ENCODE data around the gene TDRD7. TPM values are rescaled to one million over a fixed set of nuclear protein-coding genes. Genes with fewer than 3 reads are reported as not detected.

The TDRD7 gene
- total RNA-seq, 3 donors from 2014 or later = 31.1 to 36.6 (median 33.4) TPM

DNA sequence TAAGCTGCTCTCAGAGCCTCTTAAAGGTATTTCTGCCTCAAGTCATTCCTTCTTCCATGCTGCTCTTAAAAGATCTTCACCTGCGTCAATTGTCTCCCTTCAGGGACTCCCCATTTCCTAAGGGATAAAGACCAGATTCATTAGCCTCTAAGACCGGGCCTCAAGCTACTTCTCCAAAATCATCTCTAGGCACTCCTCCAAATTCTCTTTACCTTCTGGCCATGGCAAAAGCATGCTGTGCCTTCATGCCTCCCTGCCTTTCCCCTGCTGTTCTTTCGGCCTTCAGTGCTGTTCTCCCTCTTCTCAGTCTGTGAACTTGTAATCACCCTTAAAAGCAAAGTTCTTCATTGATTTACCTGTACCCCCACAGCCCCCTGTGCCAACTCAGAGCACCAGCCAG lies 93.9 kb downstream of the TDRD7 start:
- H3K9me3 ChIP-seq = no peaks in the 10 kb centered on the region
- no peak overlapping the region for H3K4me3 ChIP-seq
- no peaks in the 10 kb centered on the region for H3K36me3 ChIP-seq (ENCODE audit: low read depth)
- ATAC-seq (no peak), DNase-seq (no peak)
- TF ChIP-seq, protein P1, sequence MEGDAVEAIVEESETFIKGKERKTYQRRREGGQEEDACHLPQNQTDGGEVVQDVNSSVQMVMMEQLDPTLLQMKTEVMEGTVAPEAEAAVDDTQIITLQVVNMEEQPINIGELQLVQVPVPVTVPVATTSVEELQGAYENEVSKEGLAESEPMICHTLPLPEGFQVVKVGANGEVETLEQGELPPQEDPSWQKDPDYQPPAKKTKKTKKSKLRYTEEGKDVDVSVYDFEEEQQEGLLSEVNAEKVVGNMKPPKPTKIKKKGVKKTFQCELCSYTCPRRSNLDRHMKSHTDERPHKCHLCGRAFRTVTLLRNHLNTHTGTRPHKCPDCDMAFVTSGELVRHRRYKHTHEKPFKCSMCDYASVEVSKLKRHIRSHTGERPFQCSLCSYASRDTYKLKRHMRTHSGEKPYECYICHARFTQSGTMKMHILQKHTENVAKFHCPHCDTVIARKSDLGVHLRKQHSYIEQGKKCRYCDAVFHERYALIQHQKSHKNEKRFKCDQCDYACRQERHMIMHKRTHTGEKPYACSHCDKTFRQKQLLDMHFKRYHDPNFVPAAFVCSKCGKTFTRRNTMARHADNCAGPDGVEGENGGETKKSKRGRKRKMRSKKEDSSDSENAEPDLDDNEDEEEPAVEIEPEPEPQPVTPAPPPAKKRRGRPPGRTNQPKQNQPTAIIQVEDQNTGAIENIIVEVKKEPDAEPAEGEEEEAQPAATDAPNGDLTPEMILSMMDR (IDR thresholded peaks at IDR 0.05) = no peak
- H3K4me1 ChIP-seq (ENCODE audit: low read depth) = peaks cover 17% of the 10 kb centered on the region
- intact Hi-C loops (cut with DNase I, micrococcal nuclease) = no loop called here

DNA sequence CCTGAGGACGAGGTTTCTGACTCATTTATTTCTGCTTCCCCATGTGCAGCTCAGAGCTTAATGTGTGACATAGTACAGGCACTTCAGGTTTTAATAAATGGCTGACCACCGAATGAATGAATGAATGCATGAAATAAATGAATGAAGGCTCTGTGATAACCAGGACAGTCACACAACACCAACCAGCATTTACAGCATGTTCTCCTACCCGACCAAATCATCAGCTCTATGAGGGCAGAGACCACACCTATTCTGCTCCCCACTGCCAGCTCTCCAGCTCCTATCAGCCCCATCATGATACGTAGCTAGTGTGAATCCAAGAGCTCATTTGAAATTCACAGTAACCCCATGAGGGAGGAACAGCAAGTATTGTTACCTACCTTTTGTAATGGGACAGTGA lies 94.4 kb downstream of the TDRD7 start:
- TF ChIP-seq, protein P1 (IDR thresholded peaks at IDR 0.05) = no peak
- Histone ChIP-seq H3K36me3 (ENCODE audit: low read depth) (no peaks in the 10 kb centered on the region), H3K4me3 (no peak overlapping the region), H3K4me1 (ENCODE audit: low read depth) (peaks cover 14% of the 10 kb centered on the region), H3K9me3 (no peaks in the 10 kb centered on the region)
- no peak for DNase-seq
- intact Hi-C loops (cut with DNase I, micrococcal nuclease) = no loop called here
- ATAC-seq = no peak

DNA sequence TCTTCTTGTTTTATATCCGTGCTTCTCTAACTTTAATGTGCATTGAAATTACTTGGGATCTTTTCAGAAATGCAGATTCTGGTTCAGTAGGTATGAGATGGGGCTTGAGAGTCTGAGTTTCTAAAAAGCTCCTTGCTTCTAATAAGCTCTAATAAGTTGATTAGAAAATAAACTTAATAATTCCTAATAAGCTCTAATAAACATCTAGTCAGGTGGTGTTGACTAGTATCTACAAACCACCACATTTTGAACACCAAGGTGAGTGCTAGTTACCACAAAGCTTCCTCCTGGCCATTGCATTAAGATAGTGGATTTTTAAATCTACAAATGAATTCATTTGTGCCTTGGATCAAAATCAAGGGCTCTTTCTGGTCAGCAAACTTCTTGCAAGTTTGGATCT lies 94.9 kb downstream of the TDRD7 start:
- no peak for ATAC-seq
- no peak for DNase-seq
- TF ChIP-seq, protein P1 (IDR thresholded peaks at IDR 0.05) = no peak
- Histone ChIP-seq H3K9me3 (no peaks in the 10 kb centered on the region), H3K4me3 (no peak overlapping the region), H3K36me3 (ENCODE audit: low read depth) (no peaks in the 10 kb centered on the region), H3K4me1 (ENCODE audit: low read depth) (peaks cover 14% of the 10 kb centered on the region)
- intact Hi-C loops (cut with DNase I, micrococcal nuclease) = no loop called here

DNA sequence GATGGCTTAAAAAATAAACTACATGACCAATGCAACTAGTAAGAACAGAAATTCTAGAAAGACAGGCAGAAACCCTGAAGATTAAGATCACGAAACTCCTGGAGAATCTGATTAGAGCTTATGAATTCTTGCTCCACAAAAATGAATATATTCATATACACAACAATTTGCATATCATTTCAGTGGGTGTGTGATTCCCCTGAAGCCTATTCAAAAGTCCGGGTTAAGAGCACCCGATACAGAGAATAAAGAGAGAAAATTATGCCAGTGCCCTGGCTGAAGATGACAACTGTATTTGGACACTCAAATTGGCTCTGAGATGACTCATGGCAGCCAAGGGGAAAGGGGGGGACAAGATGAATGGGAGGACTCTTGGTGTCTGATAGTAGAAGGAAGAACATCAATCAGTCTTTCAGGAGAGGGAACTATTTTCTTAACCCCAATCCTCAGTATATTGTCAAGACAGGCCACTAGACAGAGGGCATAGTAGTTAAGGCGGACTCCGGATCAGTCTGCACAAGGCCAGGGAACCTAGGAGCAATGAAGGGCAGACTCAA lies 95.6 kb downstream of the TDRD7 start:
- Histone ChIP-seq H3K4me1 (ENCODE audit: low read depth) (peaks cover 7% of the 10 kb centered on the region), H3K36me3 (ENCODE audit: low read depth) (no peaks in the 10 kb centered on the region), H3K9me3 (no peaks in the 10 kb centered on the region), H3K4me3 (no peak overlapping the region)
- DNase-seq (no peak), ATAC-seq (no peak)
- TF ChIP-seq, protein P1 (IDR thresholded peaks at IDR 0.05) = no peak
- intact Hi-C loops (cut with DNase I, micrococcal nuclease) = no loop called here

DNA sequence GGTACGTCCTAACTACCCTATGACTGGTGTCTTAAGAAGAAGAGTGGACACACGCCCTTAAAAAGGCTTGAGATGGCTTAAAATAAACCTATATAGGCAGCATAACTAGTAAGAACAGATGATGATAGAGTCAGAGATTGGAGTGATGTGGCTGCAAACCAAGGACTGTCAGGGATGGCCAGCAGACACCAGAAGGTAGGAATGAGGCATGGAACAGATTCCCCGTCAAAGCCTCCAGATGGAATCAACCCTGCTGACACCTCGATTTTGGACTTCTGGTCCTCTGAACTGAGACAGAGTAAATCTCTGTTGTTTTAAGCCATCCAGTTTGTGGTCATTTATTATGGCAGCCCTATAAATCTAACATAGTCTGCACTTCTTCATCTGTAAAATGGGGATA lies 97.0 kb downstream of the TDRD7 start:
- ATAC-seq (no peak), DNase-seq (no peak)
- Histone ChIP-seq H3K9me3 (no peaks in the 10 kb centered on the region), H3K36me3 (ENCODE audit: low read depth) (no peaks in the 10 kb centered on the region), H3K4me1 (ENCODE audit: low read depth) (no peaks in the 10 kb centered on the region), H3K4me3 (no peak overlapping the region)
- TF ChIP-seq, protein P1 (IDR thresholded peaks at IDR 0.05) = no peak
- intact Hi-C loops (cut with DNase I, micrococcal nuclease) = no loop called here

All from mucosa of descending colon (tissue), 3 donors.